Measurements from ENCODE around the gene DUOXA1.

Gene DUOXA1

DNA sequence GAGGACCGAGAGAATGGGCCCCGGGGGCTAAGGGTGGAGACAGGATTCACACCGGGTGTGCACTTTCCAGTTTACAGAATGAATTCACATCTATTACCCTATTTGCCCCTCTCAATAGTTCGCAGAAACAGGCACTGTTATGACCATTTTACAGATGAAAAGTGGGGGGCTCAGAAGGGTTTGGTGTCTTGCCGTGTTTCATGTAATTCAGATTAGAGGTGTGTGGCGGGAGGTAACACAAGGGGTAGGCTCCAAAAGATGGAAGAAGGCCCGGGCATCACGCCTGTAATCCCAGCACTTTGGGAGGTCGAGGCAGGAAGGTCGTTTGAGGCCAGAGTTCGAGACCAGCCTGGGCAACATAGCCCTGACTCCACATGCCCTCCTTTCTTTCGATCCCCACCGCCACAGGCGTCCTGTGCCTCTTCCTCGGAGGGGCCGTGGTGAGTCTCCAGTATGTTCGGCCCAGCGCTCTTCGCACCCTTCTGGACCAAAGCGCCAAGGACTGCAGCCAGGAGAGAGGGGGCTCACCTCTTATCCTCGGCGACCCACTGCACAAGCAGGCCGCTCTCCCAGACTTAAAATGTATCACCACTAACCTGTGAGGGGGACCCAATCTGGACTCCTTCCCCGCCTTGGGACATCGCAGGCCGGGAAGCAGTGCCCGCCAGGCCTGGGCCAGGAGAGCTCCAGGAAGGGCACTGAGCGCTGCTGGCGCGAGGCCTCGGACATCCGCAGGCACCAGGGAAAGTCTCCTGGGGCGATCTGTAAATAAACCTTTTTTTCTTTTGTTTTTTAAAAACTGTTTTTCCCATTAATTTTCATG, 12.2 kb downstream of the DUOXA1 start:
- no peak overlapping the region for H3K4me3 ChIP-seq (ENCODE audit: low read depth, low read length)
- DNase-seq (ENCODE audit: low read depth), result no peak
- no peak for TF ChIP-seq POLR2A (IDR thresholded peaks at IDR 0.05; ENCODE audit: extremely low read depth, insufficient read length)
- no peak for TF ChIP-seq MYC (IDR thresholded peaks at IDR 0.05; ENCODE audit: low read depth, low read length)
- TF ChIP-seq, protein P1, sequence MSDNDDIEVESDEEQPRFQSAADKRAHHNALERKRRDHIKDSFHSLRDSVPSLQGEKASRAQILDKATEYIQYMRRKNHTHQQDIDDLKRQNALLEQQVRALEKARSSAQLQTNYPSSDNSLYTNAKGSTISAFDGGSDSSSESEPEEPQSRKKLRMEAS (IDR thresholded peaks at IDR 0.05; ENCODE audit: low read depth, low read length), result no peak
- TF ChIP-seq, protein P2, sequence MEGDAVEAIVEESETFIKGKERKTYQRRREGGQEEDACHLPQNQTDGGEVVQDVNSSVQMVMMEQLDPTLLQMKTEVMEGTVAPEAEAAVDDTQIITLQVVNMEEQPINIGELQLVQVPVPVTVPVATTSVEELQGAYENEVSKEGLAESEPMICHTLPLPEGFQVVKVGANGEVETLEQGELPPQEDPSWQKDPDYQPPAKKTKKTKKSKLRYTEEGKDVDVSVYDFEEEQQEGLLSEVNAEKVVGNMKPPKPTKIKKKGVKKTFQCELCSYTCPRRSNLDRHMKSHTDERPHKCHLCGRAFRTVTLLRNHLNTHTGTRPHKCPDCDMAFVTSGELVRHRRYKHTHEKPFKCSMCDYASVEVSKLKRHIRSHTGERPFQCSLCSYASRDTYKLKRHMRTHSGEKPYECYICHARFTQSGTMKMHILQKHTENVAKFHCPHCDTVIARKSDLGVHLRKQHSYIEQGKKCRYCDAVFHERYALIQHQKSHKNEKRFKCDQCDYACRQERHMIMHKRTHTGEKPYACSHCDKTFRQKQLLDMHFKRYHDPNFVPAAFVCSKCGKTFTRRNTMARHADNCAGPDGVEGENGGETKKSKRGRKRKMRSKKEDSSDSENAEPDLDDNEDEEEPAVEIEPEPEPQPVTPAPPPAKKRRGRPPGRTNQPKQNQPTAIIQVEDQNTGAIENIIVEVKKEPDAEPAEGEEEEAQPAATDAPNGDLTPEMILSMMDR (IDR thresholded peaks at IDR 0.05; ENCODE audit: low read depth, low read length), result no peak

DNA sequence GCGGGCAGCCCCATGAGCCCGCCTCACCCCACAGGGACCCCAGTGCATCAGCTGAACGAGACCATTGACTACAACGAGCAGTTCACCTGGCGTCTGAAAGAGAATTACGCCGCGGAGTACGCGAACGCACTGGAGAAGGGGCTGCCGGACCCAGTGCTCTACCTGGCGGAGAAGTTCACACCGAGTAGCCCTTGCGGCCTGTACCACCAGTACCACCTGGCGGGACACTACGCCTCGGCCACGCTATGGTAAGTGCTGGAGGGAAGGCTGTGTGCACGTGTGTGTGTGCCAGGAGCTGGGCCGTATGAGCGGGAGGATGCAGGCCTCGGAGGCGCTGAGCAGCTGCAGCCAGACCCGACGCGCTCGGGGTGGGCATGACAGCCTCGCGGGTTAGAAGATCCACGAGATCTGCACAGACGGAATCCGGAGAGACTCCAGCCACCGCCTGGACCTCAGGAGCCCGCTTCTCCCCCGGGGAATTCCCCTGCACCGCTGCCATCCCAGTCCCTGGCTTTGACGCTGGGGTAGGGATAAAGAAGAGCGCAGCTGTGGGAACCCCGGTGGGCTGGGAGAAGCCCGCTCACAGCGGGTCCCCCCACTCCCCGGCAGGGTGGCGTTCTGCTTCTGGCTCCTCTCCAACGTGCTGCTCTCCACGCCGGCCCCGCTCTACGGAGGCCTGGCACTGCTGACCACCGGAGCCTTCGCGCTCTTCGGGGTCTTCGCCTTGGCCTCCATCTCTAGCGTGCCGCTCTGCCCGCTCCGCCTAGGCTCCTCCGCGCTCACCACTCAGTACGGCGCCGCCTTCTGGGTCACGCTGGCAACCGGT, 13.0 kb downstream of the DUOXA1 start:
- H3K4me3 ChIP-seq (ENCODE audit: low read depth, low read length), result no peak overlapping the region
- DNase-seq (ENCODE audit: low read depth), result no peak

DNA sequence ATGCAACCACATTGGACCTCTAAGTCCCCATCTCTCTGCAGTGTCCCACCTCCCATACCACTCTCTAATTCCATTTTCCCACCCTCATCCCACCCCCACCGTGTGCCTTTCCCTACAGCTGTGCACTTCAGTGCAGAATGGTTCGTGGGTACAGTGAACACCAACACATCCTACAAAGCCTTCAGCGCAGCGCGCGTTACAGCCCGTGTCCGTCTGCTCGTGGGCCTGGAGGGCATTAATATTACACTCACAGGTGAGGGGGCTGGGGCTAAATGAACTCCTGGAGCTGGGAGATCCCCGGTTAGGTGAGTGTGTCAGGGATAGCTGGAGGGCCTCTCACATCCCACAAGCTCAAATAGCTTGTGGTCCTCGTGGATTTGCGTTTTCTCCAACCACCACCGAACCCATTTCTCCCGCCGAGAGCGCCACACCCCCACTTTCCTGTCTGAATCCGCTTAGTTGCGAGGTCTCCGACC, 13.6 kb downstream of the DUOXA1 start:
- DNase-seq (ENCODE audit: low read depth), result no peak
- no peak overlapping the region for H3K4me3 ChIP-seq (ENCODE audit: low read depth, low read length)
- no peak for TF ChIP-seq POLR2A (IDR thresholded peaks at IDR 0.05; ENCODE audit: extremely low read depth, insufficient read length)
- TF ChIP-seq, protein P1 (IDR thresholded peaks at IDR 0.05; ENCODE audit: low read depth, low read length), result no peak
- TF ChIP-seq, protein P2 (IDR thresholded peaks at IDR 0.05; ENCODE audit: low read depth, low read length), result no peak
- TF ChIP-seq MYC (IDR thresholded peaks at IDR 0.05; ENCODE audit: low read depth, low read length), result no peak

More for the DNA sequence above, 13.0 kb downstream of the DUOXA1 start:
- TF ChIP-seq POLR2A (IDR thresholded peaks at IDR 0.05; ENCODE audit: extremely low read depth, insufficient read length), result no peak
- TF ChIP-seq, protein P2 (IDR thresholded peaks at IDR 0.05; ENCODE audit: low read depth, low read length), result no peak
- TF ChIP-seq MYC (IDR thresholded peaks at IDR 0.05; ENCODE audit: low read depth, low read length), result no peak
- TF ChIP-seq, protein P1 (IDR thresholded peaks at IDR 0.05; ENCODE audit: low read depth, low read length), result no peak

DNA sequence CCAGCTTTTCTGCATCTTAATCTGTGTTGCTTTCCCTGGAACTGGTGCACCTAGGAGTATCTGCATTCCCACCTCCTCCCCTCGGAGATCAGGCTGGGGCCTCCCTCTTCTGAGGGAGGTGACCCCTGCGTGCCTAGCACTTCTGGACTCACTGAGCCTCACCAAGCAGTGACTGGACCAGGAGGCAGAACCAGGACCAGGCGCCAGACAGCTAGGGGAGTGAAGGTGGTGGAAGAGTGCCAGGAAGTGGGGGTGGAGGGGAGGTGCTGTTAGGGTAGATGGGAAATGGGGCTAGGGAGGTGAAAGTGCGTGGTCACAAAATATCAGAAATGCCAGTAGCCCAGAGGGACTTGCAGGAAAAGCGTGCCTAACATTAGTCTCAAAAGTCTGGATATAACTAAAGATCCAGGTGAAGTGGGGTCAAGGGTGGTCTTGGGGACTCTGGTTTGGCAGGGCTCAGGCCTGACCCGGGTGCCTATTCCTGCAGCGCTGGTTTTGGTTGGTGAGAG, 14.3 kb downstream of the DUOXA1 start:
- no peak overlapping the region for H3K4me3 ChIP-seq (ENCODE audit: low read depth, low read length)
- no peak for DNase-seq (ENCODE audit: low read depth)
- TF ChIP-seq MYC (IDR thresholded peaks at IDR 0.05; ENCODE audit: low read depth, low read length), result no peak
- TF ChIP-seq, protein P2 (IDR thresholded peaks at IDR 0.05; ENCODE audit: low read depth, low read length), result no peak
- TF ChIP-seq, protein P1 (IDR thresholded peaks at IDR 0.05; ENCODE audit: low read depth, low read length), result no peak
- TF ChIP-seq POLR2A (IDR thresholded peaks at IDR 0.05; ENCODE audit: extremely low read depth, insufficient read length), result no peak

DNA sequence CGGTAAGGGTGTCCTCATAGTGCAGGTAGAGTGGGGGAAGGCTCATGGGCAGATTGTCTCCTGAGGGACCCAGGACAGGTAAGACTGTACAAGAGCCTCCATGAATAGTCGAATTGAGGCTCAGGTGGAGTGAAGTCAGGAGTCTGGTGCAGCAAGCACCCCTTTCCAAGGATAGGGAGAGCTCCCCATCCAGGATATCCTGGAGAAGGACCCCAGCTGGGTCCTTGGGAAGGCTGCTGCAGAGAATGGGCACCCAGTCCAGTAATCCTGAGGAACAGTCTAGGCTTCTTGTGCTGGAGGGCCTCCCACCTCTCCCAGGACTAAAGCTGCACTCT, 15.0 kb downstream of the DUOXA1 start:
- no peak for DNase-seq (ENCODE audit: low read depth)
- TF ChIP-seq, protein P1 (IDR thresholded peaks at IDR 0.05; ENCODE audit: low read depth, low read length), result no peak
- TF ChIP-seq MYC (IDR thresholded peaks at IDR 0.05; ENCODE audit: low read depth, low read length) (no peak), POLR2A (IDR thresholded peaks at IDR 0.05; ENCODE audit: extremely low read depth, insufficient read length) (no peak)
- TF ChIP-seq, protein P2 (IDR thresholded peaks at IDR 0.05; ENCODE audit: low read depth, low read length), result no peak
- H3K4me3 ChIP-seq (ENCODE audit: low read depth, low read length), result no peak overlapping the region

Measured in NB4 (cell line).